Hematopoietic multipotent progenitor cell treated with erythropoietin and hydrocortisone succinate and interleukin-3 and kit ligand, for 4 days (in vitro differentiated cells): ENCODE measurements around the gene SLC24A4.
"Not testable (repeated sequence)": the region's sequence is repeated elsewhere in the genome, so short reads cannot be mapped to it uniquely, and the experiment has no call there.

Experiments used
- DNase-seq: peaks from one replicate; pipeline ENCODE4 v3.0.0-alpha.2; 2015

SLC24A4 gene

DNA sequence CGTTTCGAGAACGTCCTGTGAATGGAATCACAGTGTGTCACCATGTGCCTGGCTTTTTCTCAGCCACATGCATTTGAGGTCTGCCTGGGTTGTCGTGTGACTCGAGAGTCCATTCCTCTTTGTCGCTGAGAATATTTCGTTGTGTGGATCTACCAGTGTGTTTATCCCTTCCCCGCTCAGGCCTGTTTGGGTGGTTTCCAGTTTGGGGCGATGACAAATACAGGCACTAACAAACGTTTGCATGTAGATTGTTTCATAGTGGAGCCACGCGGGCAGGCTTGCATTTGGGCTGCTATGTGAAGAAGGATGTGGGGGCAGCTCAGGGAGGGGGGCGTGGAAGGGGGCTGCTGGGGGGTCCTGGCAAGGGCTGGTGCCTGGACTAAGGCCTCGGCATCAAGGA lies 204.8 kb downstream of the SLC24A4 start:
- no peak for DNase-seq

DNA sequence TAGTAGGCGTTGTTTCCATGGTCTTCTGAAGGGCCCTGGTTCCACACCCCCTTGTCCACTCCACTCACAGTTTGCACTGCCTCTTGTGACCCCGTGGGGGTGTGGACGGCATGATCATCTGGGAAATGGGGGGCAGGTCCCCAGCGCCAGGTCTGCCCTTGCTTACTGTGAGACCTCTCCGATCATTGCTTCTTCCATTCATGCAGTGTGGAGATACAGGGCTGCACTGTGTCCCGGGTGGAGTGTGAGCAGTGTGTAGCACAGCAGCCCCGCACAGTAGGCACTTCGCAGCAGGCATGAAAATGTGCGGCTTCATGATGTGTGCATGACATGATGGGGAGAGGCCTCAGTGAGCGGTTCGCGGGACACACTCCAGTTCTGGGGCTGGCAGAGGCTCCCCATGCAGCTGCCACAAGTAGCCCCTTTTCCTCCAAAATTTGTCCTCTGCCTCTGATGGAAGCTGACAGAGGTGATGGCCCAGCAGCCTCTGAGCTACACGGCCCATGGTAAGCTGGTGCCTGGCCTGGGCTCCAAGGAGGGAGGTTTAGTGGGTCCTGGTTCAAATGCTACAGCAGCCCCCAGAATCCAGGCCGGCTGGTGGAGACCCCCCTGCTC lies 205.6 kb downstream of the SLC24A4 start:
- no peak for DNase-seq

- peak; percentile 73 for DNase-seq
These were observed 206.9 kb downstream of the SLC24A4 start for GRCh38 chr14:92529903-92530302.

GRCh38 chr14:92531106-92531873 lies 208.3 kb downstream of the SLC24A4 start:
- DNase-seq = peak; percentile 90

DNA sequence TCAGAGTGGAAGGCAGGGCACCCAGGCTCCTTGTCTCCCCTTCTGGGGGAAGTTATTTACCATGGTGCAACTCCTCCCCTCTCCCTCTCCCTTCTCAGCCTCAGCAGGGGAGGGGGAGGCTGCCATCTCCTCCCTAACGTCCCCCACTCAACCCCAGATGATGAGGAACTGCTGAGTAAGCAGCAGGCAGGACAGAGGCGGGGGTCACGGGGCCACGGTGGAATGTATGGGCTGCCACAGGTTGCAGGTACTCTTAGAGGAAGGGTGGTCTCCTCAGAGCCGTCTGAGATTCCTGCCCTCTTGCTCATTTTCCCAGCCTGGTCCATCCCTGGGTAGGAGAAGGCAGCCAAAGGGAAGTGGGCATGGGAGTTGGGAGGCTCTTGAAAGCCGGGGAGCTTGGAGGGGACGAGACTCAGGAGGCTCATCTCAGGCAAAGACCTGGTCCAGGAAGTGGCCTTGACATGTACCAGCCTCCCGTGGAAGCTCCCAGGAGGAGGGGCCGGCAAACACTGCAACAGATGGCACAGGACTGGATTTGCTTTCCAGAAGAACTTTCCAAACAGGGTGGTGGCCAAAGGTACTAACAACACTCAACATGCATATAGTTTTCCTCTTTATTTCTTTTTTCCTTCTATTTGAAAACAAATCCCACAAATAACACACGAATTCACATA lies 209.7 kb downstream of the SLC24A4 start:
- DNase-seq = no peak

DNA sequence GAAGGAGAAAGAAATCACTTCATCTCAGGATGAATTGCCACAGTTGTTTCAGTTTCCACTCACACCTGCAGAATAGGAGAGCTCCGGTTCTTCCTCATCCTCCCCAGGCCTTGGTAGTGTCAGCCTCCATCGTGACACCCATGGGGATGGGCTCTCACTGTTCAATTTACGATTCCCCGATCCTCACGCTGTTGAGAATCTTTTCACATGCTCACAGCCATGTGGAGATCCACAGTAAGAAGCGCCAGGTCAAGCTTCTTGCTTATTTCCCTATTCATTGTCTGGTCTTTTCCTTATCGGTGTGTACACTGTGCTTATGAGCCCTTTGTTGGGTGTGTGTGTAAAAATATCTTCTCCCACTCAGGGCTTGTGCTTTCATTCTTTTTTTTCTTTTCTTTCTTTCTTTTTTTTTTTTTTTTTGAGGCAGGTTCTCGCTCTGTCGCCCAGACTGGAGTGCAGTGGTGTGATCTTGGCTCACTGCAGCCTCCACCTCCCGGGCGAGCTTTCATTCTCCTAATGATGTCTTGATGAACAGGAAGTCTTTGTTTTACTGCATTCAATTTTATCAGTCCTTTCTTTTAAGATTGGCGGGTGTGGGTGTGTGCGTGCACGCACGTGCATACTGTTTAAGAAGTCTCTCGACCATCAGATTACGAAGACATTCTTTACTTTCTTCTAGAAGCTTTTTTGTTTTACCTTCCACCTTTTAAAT lies 212.1 kb downstream of the SLC24A4 start:
- peak; percentile 72 for DNase-seq

GRCh38 chr14:92536231-92536630 lies 213.3 kb downstream of the SLC24A4 start:
- not testable (repeated sequence) for DNase-seq

- no peak for DNase-seq
These were observed 215.5 kb downstream of the SLC24A4 start for GRCh38 chr14:92538412-92538985.

DNA sequence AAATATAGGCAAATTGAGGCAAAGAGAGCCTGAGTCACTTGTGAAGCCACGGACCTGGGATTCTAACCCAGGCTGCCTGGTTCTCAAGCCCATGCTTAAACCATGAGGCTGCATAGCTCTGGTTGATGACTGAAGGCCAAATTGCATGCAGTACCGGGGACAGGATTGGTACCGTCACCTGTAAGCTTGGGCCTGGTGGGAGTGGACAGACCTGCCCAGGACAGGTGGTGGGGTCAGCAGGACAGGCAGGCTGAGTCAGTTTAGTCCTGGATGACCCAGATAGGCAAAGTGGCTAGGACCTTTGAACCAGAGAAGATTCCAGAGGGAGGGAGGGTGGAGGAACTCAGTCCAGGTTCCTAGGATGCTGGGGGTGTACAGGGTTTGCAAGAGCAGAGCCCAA lies 216.5 kb downstream of the SLC24A4 start:
- DNase-seq = no peak

DNA sequence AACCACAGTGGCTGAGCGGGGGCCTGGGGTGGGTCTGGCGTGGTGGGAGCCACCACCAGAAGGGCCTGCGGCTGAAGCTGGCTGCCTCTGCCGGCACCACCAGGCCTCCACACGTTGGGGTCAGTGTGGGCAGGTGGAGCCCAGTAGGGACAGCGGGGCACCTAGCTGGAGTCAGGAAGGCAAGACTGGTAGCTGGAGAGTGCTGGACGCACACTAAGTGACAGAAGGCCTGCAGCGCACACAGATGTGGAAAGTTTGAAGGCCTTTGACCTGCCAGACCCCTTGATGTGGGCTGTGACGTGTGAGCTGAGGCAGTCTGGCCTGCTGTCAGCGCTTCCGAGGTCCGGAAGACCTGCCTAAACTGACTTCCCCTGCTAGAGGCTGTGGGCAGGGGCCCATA lies 216.9 kb downstream of the SLC24A4 start:
- DNase-seq = no peak

- peak; percentile 57 for DNase-seq
These were observed 217.6 kb downstream of the SLC24A4 start for GRCh38 chr14:92540472-92541048.

GRCh38 chr14:92542766-92543554 lies 220.0 kb downstream of the SLC24A4 start:
- DNase-seq = no peak

DNA sequence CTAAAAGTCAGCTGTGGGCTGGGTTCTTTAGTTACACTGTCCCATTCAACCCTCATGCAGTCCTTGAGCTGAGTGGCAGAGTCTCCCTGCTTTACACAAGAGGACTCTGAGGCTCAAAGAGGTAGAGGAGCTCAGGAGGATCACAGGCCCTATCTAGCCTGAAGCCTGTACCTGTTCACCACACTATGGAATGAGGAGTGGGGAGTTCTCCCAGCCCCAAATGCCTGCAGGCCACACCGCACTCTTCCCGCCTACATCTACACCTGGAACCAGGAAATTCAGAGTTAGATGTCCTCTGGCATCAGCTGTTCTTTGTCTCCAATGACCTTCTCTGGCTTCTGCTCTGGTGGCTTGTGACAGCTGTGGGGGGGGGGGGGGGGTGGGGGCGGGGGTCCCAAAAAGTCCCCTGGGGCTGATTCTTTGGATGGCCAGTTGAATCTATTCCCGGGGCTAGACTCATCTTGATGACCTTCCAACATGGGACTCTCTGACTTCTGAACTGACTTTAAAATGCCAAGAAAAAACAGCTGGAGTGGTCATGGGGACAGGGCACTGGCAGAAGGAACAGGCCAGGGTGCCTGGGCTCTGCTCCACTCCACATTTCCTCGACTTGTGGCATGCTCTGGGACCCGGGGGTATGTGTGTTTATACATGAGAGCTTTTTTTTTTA lies 221.2 kb downstream of the SLC24A4 start:
- no peak for DNase-seq

DNA sequence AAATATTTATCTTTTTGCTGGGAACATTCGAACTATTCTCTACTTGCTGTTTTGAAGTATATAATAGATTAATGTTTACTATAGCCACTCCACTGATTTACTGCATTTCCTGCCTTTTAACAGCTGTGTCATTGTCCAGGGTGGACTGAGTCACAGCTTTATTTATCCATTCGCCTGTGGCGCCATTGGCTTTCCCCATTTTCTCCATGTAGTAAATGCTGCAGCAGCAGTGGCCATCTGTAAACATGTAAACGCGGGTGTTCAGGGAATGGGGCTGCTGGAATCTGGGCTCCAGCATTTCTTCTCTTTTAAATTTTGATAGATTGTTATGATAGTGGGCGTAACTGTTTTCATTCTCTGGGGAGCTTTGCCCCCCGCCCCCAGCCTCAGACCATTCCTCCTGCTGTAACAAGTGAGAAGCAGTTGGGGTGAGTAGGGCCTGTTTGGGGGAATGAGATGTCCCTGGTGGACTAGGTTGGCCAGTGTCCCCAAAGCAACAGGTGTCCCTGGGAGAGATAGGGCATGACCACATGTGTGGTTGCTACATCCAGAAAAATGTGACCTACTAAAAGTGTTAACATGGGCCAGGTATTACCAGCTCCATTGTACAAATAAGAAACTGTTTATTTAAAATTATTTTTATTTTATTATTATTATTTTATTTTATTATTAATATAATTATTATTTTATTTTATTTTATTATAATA lies 223.5 kb downstream of the SLC24A4 start:
- DNase-seq = no peak

DNA sequence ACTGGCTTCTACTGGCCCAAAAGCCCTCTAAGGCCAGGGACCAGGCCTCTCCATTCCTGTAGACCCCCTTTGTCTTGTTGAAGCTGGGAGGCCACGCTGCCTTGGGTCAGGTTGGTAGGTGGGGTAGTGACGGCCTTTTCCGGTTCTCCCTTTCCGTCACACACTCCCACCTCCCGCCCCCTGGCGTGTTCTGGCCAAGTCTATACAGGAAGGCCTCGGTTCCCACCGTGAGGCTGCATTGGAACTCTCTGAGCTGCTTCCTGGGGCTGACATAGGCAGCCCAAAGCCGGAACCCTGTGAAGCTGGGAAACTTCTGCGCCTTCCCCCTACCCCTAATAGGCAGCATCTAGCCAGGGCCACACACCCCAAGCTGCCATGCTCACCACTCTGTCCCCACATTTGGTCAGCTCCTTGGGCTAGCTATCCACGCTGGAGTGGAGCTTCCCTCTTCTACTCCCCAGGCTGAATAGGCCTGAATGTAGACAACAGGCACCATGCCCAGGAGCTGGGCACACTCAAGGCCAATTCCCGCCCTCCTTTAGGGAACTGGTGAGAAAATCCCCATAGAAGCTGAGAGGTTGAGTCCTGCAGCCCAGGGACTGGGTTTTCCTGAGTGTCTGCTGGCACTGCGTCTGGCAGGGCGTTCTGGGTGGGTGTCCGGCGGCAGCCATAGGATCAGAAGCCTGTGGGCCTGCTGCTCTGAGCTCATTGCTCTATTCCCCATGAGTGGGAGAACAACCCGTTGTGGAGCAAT lies 226.3 kb downstream of the SLC24A4 start:
- no peak for DNase-seq

DNA sequence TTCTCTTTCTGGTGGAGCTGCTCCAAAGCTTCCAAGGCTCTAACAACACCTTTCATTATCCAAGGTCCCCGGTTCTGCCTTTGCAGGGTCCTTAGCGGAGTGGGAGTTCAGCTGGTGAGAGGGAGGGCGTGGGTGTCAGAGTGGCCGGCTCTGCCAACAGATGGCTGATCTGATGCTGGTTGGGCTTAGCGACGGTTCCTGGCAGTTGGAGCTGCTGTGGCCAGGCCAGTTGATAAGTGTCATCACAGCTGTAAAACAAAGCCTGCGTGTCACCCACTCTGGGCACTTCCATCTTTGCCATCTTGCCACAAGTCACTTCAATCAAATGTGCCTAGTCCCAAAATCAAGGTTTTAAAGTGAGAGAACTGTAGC lies 226.9 kb downstream of the SLC24A4 start:
- DNase-seq = peak; percentile 98
